Jurkat, Clone E6-1 (cell line): Measurements from ENCODE around the gene RALA.
"Not testable (repeated sequence)": the region's sequence is repeated elsewhere in the genome, so short reads cannot be mapped to it uniquely, and the experiment has no call there.

ENCODE experiments used
- DNase-seq: peaks from one replicate; pipeline ENCODE4 v3.0.0-alpha.2; 2011; ENCODE audit warnings: low read depth, low spot score
- H3K4me3 ChIP-seq: 2 replicates; pipeline ENCODE4 v1.5.1; 2011; ENCODE audit warnings: mild to moderate bottlenecking, low read length, control low read depth, moderate library complexity

Gene RALA

DNA sequence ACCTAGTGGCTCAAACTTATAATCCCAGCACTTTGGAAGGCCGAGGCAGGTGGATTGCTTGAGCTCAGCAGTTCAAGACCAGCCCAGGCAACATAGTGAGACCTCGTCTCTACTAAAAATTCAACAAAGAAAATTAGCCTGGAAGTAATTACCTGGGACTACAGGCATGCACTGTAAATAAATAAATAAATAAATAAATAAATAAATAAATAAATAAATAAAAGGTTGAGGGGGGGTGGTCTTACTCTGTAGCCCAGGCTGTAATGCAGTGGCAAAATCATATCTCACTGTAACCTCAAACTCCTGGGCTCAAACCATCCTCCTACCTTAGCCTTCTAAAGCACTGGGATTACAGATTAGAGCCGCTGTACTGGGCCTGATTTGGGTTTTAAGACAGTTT is 50.5 kb downstream of the RALA start:
- H3K4me3 ChIP-seq, result no peak overlapping the region
- DNase-seq, result no peak

GRCh38 chr7:39674406-39674805 is 51.0 kb downstream of the RALA start:
- DNase-seq, result no peak

GRCh38 chr7:39676346-39676745 is 53.0 kb downstream of the RALA start:
- no peak for DNase-seq
- H3K4me3 ChIP-seq, result no peak overlapping the region

More at GRCh38 chr7:39674406-39674805, 51.0 kb downstream of the RALA start:
- H3K4me3 ChIP-seq, result no peak overlapping the region

GRCh38 chr7:39678930-39679709 is 55.7 kb downstream of the RALA start:
- no peak overlapping the region for H3K4me3 ChIP-seq
- DNase-seq, result no peak

- DNase-seq, H3K4me3 ChIP-seq: not testable (repeated sequence)
Observed at GRCh38 chr7:39679874-39680273, 56.5 kb downstream of the RALA start.

GRCh38 chr7:39681887-39682441 is 58.6 kb downstream of the RALA start:
- no peak for DNase-seq

GRCh38 chr7:39683216-39683845 is 60.0 kb downstream of the RALA start:
- H3K4me3 ChIP-seq, result no peak overlapping the region
- no peak for DNase-seq

More at GRCh38 chr7:39681887-39682441, 58.6 kb downstream of the RALA start:
- no peak overlapping the region for H3K4me3 ChIP-seq

DNA sequence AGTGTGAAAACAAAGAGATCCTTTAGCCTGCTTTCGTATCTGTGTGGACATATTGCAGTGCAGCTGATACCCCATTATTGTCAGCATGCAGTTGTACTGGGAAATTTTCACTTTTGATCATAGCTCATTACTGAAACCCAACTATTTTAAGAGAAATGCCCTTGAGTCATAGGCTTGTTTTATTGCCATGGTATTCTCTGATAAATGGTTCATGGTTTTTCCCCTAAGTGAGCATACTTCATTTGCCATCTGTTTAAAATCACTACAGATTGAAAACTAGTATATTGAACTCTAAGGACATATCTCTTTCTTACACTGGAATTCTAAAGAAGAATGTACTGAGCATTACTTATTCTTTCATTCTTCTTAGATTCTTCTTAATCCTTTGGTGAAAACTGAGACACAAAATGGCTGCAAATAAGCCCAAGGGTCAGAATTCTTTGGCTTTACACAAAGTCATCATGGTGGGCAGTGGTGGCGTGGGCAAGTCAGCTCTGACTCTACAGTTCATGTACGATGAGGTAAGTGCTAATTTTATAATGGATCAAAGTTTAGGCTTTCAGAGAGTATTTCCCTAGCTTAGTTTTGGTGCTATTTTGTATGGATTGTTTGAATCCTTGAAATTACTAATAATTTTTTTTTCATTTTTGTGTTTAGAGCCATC is 63.0 kb downstream of the RALA start:
- H3K4me3 ChIP-seq, result no peak overlapping the region
- no peak for DNase-seq

GRCh38 chr7:39688611-39689480 is 65.5 kb downstream of the RALA start:
- no peak for DNase-seq

DNA sequence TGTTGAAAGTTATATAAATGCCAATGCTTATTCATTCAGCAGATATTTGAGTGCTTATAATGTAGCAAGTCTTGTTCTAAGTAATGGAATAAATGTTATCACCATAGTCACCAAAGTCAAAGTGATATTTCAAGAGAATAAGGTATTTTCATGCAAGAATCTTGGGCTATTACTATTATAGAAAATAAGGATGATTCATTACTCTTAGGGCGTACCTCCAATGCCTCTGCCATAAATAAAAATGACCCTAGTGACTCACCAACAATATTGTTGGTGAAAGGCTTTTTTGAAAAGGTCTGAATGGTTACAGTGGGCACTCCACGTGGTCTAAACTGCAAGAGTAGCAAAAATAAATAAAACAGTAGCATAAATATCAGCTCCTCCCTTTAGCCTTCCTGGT is 68.4 kb downstream of the RALA start:
- H3K4me3 ChIP-seq, result no peak overlapping the region
- no peak for DNase-seq

More at GRCh38 chr7:39688611-39689480, 65.5 kb downstream of the RALA start:
- no peak overlapping the region for H3K4me3 ChIP-seq

GRCh38 chr7:39693086-39693485 is 69.7 kb downstream of the RALA start:
- H3K4me3 ChIP-seq, result not testable (repeated sequence)

DNA sequence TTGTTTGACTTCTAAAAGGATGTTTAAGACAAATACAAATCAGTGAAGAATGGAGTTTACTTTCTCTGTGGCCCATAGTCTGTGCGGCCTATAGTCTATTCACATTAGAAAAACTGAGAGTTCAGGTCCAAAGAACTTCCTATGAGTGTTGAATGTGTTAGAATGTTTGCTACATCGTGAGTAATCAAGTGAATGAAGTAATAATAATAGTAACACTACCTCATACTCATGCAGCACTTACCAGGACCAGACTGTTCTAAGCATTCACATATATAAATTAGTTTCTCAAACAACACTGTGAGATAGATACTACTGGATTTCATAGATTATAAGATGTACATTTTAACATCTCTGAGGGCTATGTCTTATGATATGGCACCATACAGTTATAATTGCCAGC is 70.4 kb downstream of the RALA start:
- H3K4me3 ChIP-seq, result no peak overlapping the region
- DNase-seq, result no peak

More at GRCh38 chr7:39693086-39693485, 69.7 kb downstream of the RALA start:
- not testable (repeated sequence) for DNase-seq

DNA sequence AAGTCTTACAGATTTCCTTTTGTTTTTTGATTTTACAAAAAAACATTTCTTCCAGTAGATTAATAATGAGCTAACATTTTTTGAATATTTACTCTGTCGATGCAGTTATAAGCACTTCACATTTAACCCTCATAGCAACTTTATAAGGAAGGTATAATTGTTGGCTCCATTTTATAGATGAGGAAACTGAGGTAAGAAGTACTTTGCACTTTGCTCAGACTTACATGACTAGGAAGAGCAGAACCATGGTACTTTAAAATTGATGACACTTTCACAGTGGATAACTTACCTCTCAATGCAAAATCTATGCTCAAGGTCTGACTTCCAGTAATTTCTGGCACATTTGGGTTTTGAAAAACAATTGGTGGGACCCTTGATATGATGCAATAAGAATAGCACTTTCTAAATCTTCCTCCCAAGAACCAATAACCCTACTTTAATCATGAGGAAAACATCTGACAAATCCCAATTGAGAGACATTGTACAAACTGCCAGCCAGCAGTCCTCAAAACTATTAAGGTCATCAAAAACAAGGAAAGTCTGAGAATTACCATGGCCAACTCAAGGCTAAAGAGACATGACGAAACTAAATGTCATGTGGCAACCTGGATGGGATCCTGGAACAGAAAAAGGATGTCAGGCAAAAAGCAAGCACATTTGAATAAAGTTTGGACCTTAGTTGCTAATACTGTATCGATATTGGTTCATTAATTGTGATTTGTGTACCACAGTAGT is 72.6 kb downstream of the RALA start:
- DNase-seq, result no peak
- H3K4me3 ChIP-seq, result no peak overlapping the region

DNA sequence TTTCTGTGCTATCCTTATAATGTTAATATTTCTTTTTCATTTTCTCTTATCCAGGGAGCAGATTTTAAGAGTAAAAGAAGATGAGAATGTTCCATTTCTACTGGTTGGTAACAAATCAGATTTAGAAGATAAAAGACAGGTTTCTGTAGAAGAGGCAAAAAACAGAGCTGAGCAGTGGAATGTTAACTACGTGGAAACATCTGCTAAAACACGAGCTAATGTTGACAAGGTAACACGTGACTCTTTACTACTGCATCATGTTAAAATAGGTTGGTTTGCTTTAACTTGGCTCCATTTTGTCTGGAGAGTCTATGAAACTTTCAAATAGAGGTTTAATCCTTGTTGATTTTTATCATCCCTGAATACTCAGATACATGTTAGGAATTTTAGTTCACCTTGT is 73.3 kb downstream of the RALA start:
- no peak for DNase-seq
- no peak overlapping the region for H3K4me3 ChIP-seq

DNA sequence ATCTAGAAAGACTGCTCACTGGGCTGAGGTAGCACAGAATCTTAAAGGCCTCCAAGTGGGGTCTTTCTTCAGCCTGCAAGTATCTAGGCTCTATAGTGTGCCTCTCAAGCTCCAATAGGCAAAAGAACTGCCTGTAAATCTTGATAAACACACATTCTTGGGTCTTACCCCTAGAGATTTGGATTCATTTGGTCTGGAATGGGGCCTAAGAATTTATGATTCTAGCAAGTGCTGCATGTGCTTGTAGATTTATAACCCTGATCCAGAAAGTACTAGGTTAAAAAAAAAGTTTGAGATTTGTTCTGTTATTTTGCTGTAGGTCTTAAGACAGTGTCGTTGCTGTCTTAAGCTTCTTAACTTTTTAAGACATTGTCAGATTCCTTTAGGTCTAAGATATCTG is 74.1 kb downstream of the RALA start:
- DNase-seq, result no peak
- H3K4me3 ChIP-seq, result no peak overlapping the region

- no peak for DNase-seq
- H3K4me3 ChIP-seq, result no peak overlapping the region
Observed at GRCh38 chr7:39700165-39700564, 76.8 kb downstream of the RALA start.

GRCh38 chr7:39700932-39701331 is 77.6 kb downstream of the RALA start:
- no peak for DNase-seq
- no peak overlapping the region for H3K4me3 ChIP-seq

- no peak for DNase-seq
- H3K4me3 ChIP-seq, result no peak overlapping the region
Observed at GRCh38 chr7:39702133-39702532, 78.8 kb downstream of the RALA start.
